NCI-H526 treated with DMSO at 0.1 percent for 48 hours (cell line): ENCODE measurements around the gene TMEM235.
A peak's percentile ranks its signal among the peaks of the same experiment; 100 is the strongest.

Source experiments
- DNase-seq: peaks from one replicate; lab custom pipeline; 2025; lab: John Stamatoyannopoulos, UW

Gene TMEM235

GRCh38 chr17:78272181-78272913 lies 40.9 kb downstream of the TMEM235 start:
- peak; percentile 26 for DNase-seq

- no peak for DNase-seq
Observed at GRCh38 chr17:78272914-78273258, 41.5 kb downstream of the TMEM235 start.

- no peak for DNase-seq
Observed at GRCh38 chr17:78273813-78274212, 42.4 kb downstream of the TMEM235 start.

GRCh38 chr17:78275355-78275754 lies 43.9 kb downstream of the TMEM235 start:
- no peak for DNase-seq

- DNase-seq: no peak
Observed at GRCh38 chr17:78276098-78276887, 44.9 kb downstream of the TMEM235 start.

GRCh38 chr17:78278139-78278741 lies 46.8 kb downstream of the TMEM235 start:
- DNase-seq: peak; percentile 53

GRCh38 chr17:78279360-78279990 lies 48.0 kb downstream of the TMEM235 start:
- DNase-seq: peak; percentile 79

- no peak for DNase-seq
Observed at GRCh38 chr17:78281249-78281845, 49.9 kb downstream of the TMEM235 start.

- no peak for DNase-seq
Observed at GRCh38 chr17:78284146-78284545, 52.7 kb downstream of the TMEM235 start.

- no peak for DNase-seq
Observed at GRCh38 chr17:78289004-78289403, 57.6 kb downstream of the TMEM235 start.

GRCh38 chr17:78289802-78290363 lies 58.5 kb downstream of the TMEM235 start:
- peak; percentile 58 for DNase-seq
